ENCODE data around the gene IGSF22. TPM values are rescaled to one million over a fixed set of nuclear protein-coding genes. Genes with fewer than 3 reads are reported as not detected.

Gene IGSF22
- total RNA-seq, 4 donors from 2014 or later = 0.17 to 0.23 TPM; not detected in 2

GRCh38 chr11:18757811-18758210 is 31.8 kb upstream of the IGSF22 start:
- H3K27ac ChIP-seq (replicated peaks in 1 of 4) = no peak overlapping the region
- WGBS = 36% methylated on average over 3 of the region's 3 CpGs
- H3K9me3 ChIP-seq = no peaks in the 10 kb centered on the region
- no peaks in the 10 kb centered on the region for H3K36me3 ChIP-seq
- no peak for DNase-seq (ENCODE audit: extremely low spot score)
- H3K27me3 ChIP-seq = no peaks in the 10 kb centered on the region
- intact Hi-C loops (cut with DNase I) = no loop called here
- TF ChIP-seq CTCF (IDR thresholded peaks at IDR 0.05) (no peak), POLR2A (IDR thresholded peaks at IDR 0.05; ENCODE audit: low read depth) (no peak), EP300 (IDR thresholded peaks at IDR 0.05) (no peak), POLR2AphosphoS5 (IDR thresholded peaks at IDR 0.05) (no peak)
- H3K4me1 ChIP-seq = no peaks in the 10 kb centered on the region
- H3K4me3 ChIP-seq = no peak overlapping the region

GRCh38 chr11:18756889-18757288 is 30.9 kb upstream of the IGSF22 start:
- intact Hi-C loops (cut with DNase I) = no loop called here
- WGBS = 79% methylated on average over 2 of the region's 2 CpGs
- H3K27ac ChIP-seq (replicated peaks in 1 of 4) = no peak overlapping the region

GRCh38 chr11:18754308-18754707 is 28.3 kb upstream of the IGSF22 start:
- Histone ChIP-seq H3K9me3 (no peaks in the 10 kb centered on the region), H3K4me1 (no peaks in the 10 kb centered on the region), H3K36me3 (no peaks in the 10 kb centered on the region), H3K27ac (replicated peaks in 1 of 4) (no peak overlapping the region), H3K27me3 (no peaks in the 10 kb centered on the region), H3K4me3 (no peak overlapping the region)
- intact Hi-C loops (cut with DNase I) = no loop called here
- no peak for DNase-seq (ENCODE audit: extremely low spot score)
- TF ChIP-seq EP300 (IDR thresholded peaks at IDR 0.05) = no peak
- no peak for TF ChIP-seq POLR2A (IDR thresholded peaks at IDR 0.05; ENCODE audit: low read depth)
- no peak for TF ChIP-seq POLR2AphosphoS5 (IDR thresholded peaks at IDR 0.05)
- no peak for TF ChIP-seq CTCF (IDR thresholded peaks at IDR 0.05)
- 65% methylated on average over 5 of the region's 5 CpGs for WGBS

More at GRCh38 chr11:18756889-18757288, 30.9 kb upstream of the IGSF22 start:
- Histone ChIP-seq H3K4me1 (no peaks in the 10 kb centered on the region), H3K9me3 (no peaks in the 10 kb centered on the region), H3K4me3 (no peak overlapping the region), H3K36me3 (no peaks in the 10 kb centered on the region), H3K27me3 (no peaks in the 10 kb centered on the region)
- no peak for TF ChIP-seq CTCF (IDR thresholded peaks at IDR 0.05)
- TF ChIP-seq POLR2AphosphoS5 (IDR thresholded peaks at IDR 0.05) = no peak
- no peak for TF ChIP-seq POLR2A (IDR thresholded peaks at IDR 0.05; ENCODE audit: low read depth)
- TF ChIP-seq EP300 (IDR thresholded peaks at IDR 0.05) = no peak
- DNase-seq (ENCODE audit: extremely low spot score) = no peak

GRCh38 chr11:18752502-18752901 is 26.5 kb upstream of the IGSF22 start:
- no peak for DNase-seq (ENCODE audit: extremely low spot score)
- H3K4me1 ChIP-seq = no peaks in the 10 kb centered on the region
- whole genome bisulfite sequencing = 63% methylated on average over 3 of the region's 3 CpGs
- H3K27me3 ChIP-seq = no peaks in the 10 kb centered on the region
- no peaks in the 10 kb centered on the region for H3K9me3 ChIP-seq
- intact Hi-C loops (cut with DNase I) = no loop called here
- TF ChIP-seq CTCF (IDR thresholded peaks at IDR 0.05) = no peak
- TF ChIP-seq EP300 (IDR thresholded peaks at IDR 0.05) = no peak
- no peak for TF ChIP-seq POLR2AphosphoS5 (IDR thresholded peaks at IDR 0.05)
- H3K4me3 ChIP-seq = no peak overlapping the region
- H3K36me3 ChIP-seq = no peaks in the 10 kb centered on the region
- H3K27ac ChIP-seq (replicated peaks in 1 of 4) = no peak overlapping the region

- Histone ChIP-seq H3K27ac (replicated peaks in 1 of 4) (no peak overlapping the region), H3K4me1 (no peaks in the 10 kb centered on the region), H3K36me3 (no peaks in the 10 kb centered on the region), H3K4me3 (no peak overlapping the region), H3K27me3 (no peaks in the 10 kb centered on the region), H3K9me3 (no peaks in the 10 kb centered on the region)
- no peak for DNase-seq (ENCODE audit: extremely low spot score)
- TF ChIP-seq CTCF (IDR thresholded peaks at IDR 0.05) = no peak
- no peak for TF ChIP-seq POLR2AphosphoS5 (IDR thresholded peaks at IDR 0.05)
- TF ChIP-seq EP300 (IDR thresholded peaks at IDR 0.05) = no peak
- TF ChIP-seq POLR2A (IDR thresholded peaks at IDR 0.05; ENCODE audit: low read depth) = no peak
- 81% methylated on average over 3 of the region's 3 CpGs for WGBS
- intact Hi-C loops (cut with DNase I) = no loop called here
Observed at GRCh38 chr11:18750944-18751343, 25.0 kb upstream of the IGSF22 start.
